ENCODE measurements around the gene NBEAL2.
"Not testable (repeated sequence)": the region's sequence is repeated elsewhere in the genome, so short reads cannot be mapped to it uniquely, and the experiment has no call there.

NBEAL2 gene

GRCh38 chr3:47012342-47013230, 33.1 kb downstream of the NBEAL2 start:
- no peak for DNase-seq (ENCODE audit: low read depth)

DNA sequence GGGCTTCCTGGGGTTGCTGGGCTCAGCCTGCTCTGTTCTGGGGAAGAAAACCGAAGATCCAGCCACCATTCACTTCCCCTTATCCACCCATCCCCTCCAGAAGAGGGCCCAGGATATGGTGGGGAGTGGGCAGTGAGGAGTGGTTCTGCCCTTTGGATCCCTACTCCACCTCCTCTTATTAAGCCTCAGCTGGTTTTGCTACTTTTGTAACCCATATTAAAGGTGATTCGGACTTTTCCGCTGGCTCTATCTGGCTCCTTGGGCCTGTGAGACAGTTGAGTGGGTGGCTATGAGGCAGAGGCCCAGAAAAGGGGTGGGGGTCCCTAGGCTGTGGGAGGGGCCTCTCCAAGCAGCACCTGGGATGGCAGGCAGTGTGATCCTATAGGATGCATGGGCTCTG, 33.8 kb downstream of the NBEAL2 start:
- DNase-seq (ENCODE audit: low read depth): no peak

DNA sequence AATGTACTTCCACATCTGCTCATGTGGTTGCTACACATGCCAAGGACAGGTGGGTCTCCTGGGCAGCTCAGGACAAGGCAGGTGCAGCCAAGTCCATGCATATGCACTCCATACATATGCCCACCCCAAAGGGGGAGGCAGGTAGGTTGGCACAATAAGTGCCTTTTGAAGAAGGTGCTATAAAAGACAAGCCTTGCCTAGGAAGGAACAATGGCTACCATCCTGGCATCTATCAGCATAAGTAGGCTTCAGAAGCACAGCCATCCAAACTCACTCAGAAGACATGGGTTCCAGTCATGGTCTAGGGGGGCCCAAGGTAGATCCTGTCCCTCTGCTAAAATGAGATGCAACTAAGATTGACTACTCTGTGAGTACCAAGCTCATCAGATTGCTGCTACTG, 34.6 kb downstream of the NBEAL2 start:
- DNase-seq (ENCODE audit: low read depth): no peak

GRCh38 chr3:47015151-47015550, 35.7 kb downstream of the NBEAL2 start:
- no peak for DNase-seq (ENCODE audit: low read depth)

DNA sequence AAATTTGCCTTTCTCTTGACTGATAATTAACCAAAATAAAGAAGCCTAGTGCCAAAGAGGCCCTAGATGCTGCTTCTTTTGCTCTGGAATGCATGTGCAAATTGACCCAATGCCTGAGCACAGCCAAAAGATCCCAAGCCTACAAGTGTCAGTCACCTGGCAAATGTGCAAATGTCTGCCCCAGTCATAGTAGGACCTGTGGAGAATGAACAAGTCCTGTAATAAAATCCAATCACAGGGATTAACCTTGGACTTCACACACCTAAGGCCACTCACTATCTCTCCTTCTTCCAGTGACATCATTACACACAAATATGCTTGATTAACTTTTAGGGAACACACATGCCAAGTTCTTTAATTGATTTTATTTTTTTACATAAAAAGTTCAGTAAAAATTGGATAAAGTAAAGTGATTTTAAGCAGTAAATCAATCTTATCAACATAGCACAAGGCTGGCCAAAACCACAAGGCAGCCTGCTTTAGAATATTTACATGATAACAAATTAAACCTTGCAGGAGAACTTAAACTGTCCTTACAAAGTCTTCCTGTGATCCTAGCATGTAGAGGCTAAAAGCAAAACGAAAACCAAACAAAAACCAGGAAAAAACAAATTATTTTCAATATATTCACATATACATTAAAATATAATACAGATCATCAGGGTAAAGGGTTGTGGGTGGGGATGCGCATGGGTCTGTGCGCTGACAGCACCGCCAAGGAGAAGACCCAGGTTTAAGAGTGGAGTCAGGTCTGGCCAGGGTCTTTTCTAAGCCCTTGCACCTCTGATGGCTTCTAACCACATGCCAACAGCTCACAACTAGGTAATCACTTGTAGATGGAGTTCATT, 36.8 kb downstream of the NBEAL2 start:
- DNase-seq (ENCODE audit: low read depth): no peak

DNA sequence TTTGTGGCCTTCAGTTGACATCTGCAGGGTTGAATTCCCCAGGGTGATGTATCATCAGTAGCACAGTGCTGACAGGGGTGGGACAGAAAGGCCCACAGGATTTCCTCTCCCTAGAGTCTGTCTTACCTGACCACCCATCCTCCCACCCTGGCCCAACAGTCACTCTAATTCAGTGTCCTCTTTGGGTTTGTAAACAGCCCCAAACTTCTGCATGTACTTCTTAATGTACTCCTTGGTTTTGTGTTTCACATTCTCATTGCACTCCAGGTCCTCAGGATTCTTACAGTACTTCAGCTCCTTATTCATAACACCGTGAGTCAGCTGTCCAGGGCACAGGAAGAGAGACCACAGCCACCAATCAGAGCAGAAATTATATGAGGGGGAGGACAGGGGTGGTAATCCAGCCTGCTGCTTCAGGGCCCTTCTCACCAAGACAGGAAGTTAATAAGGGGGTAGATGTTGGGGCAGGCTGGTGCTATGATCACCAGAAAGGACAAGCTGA, 37.5 kb downstream of the NBEAL2 start:
- no peak for DNase-seq (ENCODE audit: low read depth)

GRCh38 chr3:47017504-47018268, 38.2 kb downstream of the NBEAL2 start:
- DNase-seq (ENCODE audit: low read depth): no peak

- no peak for DNase-seq (ENCODE audit: low read depth)
These were observed 38.8 kb downstream of the NBEAL2 start for GRCh38 chr3:47018269-47018611.

- DNase-seq (ENCODE audit: low read depth): no peak
These were observed 39.7 kb downstream of the NBEAL2 start for GRCh38 chr3:47019201-47019600.

DNA sequence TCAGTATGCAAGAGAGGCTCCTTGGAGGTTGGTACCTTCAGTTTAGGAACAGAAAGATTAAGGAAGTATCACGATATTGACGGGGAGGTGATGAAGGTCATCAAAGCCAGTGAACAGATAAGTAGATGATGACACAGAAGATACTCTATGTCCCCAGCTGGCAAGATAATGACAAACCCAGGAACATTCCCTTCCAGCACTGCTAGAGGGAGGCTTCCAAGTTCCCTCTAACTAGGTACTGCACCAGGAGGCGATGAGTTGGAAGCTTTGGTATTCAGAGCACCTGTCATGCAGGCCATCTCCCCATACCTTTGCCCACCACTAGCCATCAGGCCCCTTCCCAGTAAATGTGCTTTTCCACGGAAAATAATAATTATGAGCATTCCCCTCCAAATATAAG, 40.8 kb downstream of the NBEAL2 start:
- no peak for DNase-seq (ENCODE audit: low read depth)

GRCh38 chr3:47022641-47023071, 43.2 kb downstream of the NBEAL2 start:
- no peak for DNase-seq (ENCODE audit: low read depth)

GRCh38 chr3:47024932-47025331, 45.5 kb downstream of the NBEAL2 start:
- no peak for DNase-seq (ENCODE audit: low read depth)

GRCh38 chr3:47026432-47026831, 47.0 kb downstream of the NBEAL2 start:
- not testable (repeated sequence) for DNase-seq (ENCODE audit: low read depth)

DNA sequence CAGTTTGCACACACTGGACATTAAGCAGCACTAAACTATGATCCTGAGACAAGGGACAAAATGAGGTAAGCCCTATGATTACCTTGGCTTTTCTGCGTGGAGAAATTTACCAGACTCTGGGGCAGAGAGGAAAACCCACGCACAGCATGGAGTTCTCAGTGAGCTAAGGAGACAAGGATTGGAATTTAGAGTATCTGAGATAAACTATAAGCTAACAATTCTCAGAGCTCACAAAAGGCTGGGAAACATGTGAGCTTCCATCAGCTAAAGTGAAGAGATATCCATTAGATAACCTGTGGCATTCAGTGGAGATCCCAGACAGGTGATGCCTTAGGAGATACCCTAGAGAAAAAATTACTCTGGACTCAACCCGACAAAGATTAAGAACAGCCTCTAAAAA, 48.7 kb downstream of the NBEAL2 start:
- DNase-seq (ENCODE audit: low read depth): no peak

DNA sequence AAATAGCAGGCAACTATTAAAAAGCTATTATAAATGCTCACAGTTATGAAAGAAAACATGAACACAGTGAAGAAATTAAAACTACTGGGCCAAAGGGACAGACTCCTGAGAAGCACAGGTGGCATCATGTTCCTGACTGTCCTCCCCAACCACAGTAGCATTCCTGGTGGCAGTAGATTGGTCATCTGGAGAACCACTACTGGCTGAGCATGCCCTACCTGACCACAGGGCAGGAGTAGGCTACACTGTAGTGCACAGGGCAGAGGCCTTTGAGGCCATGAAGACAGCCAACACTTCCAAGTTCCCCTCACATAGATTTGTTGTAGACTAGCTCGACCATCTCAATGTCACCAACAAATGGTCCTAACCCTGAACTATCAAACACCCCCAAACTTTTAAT, 49.2 kb downstream of the NBEAL2 start:
- no peak for DNase-seq (ENCODE audit: low read depth)

GRCh38 chr3:47031041-47031440, 51.6 kb downstream of the NBEAL2 start:
- DNase-seq (ENCODE audit: low read depth): not testable (repeated sequence)

DNA sequence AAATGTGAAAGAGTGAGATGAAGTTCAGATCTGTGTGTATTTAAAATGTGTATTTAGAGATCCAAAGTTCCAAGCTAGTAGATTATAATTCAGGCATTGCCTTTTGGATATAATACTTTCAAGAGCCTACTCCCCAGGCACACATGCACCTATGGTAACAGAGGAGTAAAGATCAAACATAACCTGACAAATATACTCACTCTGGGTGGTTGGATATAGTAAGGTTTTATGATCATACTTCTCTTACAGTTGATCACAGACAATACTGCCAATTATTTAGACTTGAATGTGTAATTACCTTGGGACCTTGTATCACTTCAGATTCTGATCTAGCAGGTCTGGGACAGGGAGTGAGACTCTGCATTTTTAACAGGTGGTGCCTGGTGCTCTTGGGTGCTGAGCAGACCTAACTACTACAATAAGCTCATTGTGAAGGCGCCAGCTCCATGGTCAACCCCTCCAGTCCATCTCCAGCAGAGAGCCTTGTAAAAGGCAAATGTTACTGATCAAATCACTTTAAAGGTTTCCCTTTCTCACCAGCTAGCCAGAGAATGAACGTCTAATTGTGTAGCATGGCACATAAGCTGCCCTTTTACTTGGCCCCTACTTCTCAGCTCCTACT, 55.5 kb downstream of the NBEAL2 start:
- DNase-seq (ENCODE audit: low read depth): no peak

GRCh38 chr3:47035645-47036044, 56.2 kb downstream of the NBEAL2 start:
- DNase-seq (ENCODE audit: low read depth): peak; percentile 49

DNA sequence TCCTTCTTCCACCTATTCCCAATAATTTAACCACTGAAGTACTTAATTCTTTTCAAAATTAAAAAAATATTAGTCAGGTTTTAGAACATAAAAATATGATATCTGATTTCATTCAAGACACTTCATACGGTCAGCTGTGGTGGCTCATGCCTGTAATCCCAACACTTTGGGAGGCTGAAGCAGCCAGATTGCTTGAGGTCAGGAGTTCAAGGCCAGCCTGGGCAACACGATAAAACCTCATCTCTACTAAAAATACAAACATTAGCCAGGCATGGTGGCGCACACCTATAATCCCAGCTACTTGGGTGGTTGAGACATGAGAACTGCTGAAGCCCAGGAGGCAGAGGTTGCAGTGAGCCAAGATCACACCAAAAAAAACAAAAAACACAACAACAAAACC, 56.7 kb downstream of the NBEAL2 start:
- DNase-seq (ENCODE audit: low read depth): no peak

DNA sequence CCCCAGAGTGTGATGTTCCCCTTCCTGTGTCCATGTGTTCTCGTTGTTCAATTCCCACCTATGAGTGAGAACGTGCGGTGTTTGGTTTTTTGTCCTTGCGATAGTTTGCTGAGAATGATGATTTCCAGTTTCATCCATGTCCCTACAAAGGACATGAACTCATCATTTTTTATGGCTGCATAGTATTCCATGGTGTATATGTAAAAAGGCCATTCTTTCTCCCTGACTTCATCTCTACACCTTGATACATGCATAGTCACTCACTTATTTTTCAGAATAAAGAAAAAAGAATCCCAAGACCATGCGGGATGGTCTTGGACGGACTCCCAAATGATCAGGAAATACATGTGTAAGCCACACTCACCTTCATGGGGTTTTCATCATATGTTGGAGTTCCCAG, 57.8 kb downstream of the NBEAL2 start:
- DNase-seq (ENCODE audit: low read depth): not testable (repeated sequence)

- no peak for DNase-seq (ENCODE audit: low read depth)
These were observed 61.6 kb downstream of the NBEAL2 start for GRCh38 chr3:47041114-47041513.

All from fibroblast of the conjunctiva (primary cell).